HepG2 (cell line): ENCODE measurements around the gene SRCIN1. TPM values are rescaled to one million over a fixed set of nuclear protein-coding genes. Genes with fewer than 3 reads are reported as not detected.

Experiments
- ARNT ChIP-seq: fragments of 450-650 bp; IDR thresholded peaks from 2 replicates; pipeline ENCODE4 v1.6.1; 2017
- ARNT2 ChIP-seq: sonication (generic); formaldehyde crosslinking; IDR thresholded peaks from 2 replicates; pipeline ENCODE4 v1.8.0; 2022; ENCODE audit warnings: mild to moderate bottlenecking, low read depth, missing genetic modification reagents, moderate library complexity
- HDAC2 ChIP-seq: sonication (generic); formaldehyde crosslinking; IDR thresholded peaks from 2 replicates; pipeline ENCODE4 v1.4.0; 2020; ENCODE audit warnings: missing genetic modification reagents
- MIER2 ChIP-seq: IDR thresholded peaks from 2 replicates; pipeline ENCODE4 v1.6.1; 2016; ENCODE audit warnings: missing biosample characterization, missing genetic modification reagents
- MYNN ChIP-seq: sonication (generic); formaldehyde crosslinking; IDR thresholded peaks from 2 replicates; pipeline ENCODE4 v1.4.0; 2020; ENCODE audit warnings: mild to moderate bottlenecking, low read depth, missing genetic modification reagents
- NFE2L1 ChIP-seq: sonication (generic); formaldehyde crosslinking; IDR thresholded peaks from 2 replicates; pipeline ENCODE4 v1.4.0; 2020; ENCODE audit warnings: missing genetic modification reagents, mild to moderate bottlenecking, borderline replicate concordance
- NFIC ChIP-seq: IDR thresholded peaks from 2 replicates; pipeline ENCODE4 v1.6.1; 2012; ENCODE audit warnings: mild to moderate bottlenecking, low read length, inconsistent platforms
- RCOR2 ChIP-seq: IDR thresholded peaks from 2 replicates; pipeline ENCODE4 v1.6.1; 2016; ENCODE audit warnings: missing biosample characterization, missing genetic modification reagents
- XRCC5 ChIP-seq: fragments of 200-400 bp; formaldehyde crosslinking; optimal IDR thresholded peaks from 2 replicates; pipeline ENCODE3; 2017; ENCODE audit warnings: mild to moderate bottlenecking, low read length
- ZFP37 ChIP-seq: sonication (generic); formaldehyde crosslinking; IDR thresholded peaks from 2 replicates; pipeline ENCODE4 v1.4.0; 2020; ENCODE audit warnings: missing genetic modification reagents, borderline replicate concordance
- ZKSCAN5 ChIP-seq: sonication (generic); formaldehyde crosslinking; IDR thresholded peaks from 2 replicates; pipeline ENCODE4 v1.5.1; 2020; ENCODE audit warnings: mild to moderate bottlenecking, missing genetic modification reagents
- ZNF260 ChIP-seq: sonication (generic); formaldehyde crosslinking; IDR thresholded peaks from 2 replicates; pipeline ENCODE4 v1.4.0; 2020; ENCODE audit warnings: missing genetic modification reagents, low read depth, mild to moderate bottlenecking, borderline replicate concordance
- ZNF331 ChIP-seq: sonication (generic); formaldehyde crosslinking; IDR thresholded peaks from 2 replicates; pipeline ENCODE4 v1.4.0; 2020; ENCODE audit warnings: missing genetic modification reagents
- ZNF337 ChIP-seq: sonication (generic); formaldehyde crosslinking; IDR thresholded peaks from 2 replicates; pipeline ENCODE4 v1.5.1; 2020; ENCODE audit warnings: missing genetic modification reagents, low read depth, mild to moderate bottlenecking, borderline replicate concordance
- ZNF788 ChIP-seq: sonication (generic); formaldehyde crosslinking; IDR thresholded peaks from 2 replicates; pipeline ENCODE4 v1.5.0; 2020; ENCODE audit warnings: mild to moderate bottlenecking, missing genetic modification reagents, borderline replicate concordance
- polyA plus RNA-seq, 8 experiments: library from polyadenylated mRNA; depleted of rRNA in 3 of 8; stranded (reverse) in 7 of 8; unstranded in 1 of 8; fragments of >200 nt; fragmentation: Illumina TruSeq in 4 of 8; extraction: Trizol in 4 of 8; gene quantifications; 2 replicates each; pipeline versions ENCODE4 v1.2.1 to v1.2.3, GENCODE V29; 2011 to 2016; ENCODE audit warnings: low read depth in 4 of 8, missing spikeins in 1 of 8, mixed read lengths in 1 of 8; ENCODE audit not compliant: insufficient read depth in 1 of 8
- total RNA-seq, 5 experiments: library from RNA; depleted of rRNA; stranded (reverse); fragments of >200 nt; fragmentation: Illumina TruSeq; extraction: Trizol; gene quantifications; 2 replicates each; pipeline ENCODE4 v1.2.3, GENCODE V29; 2016; ENCODE audit warnings: low read depth in 1 of 5
- TF ChIP-seq, protein P1 (sequence below): sonication (generic); formaldehyde crosslinking; IDR thresholded peaks from 2 replicates; pipeline ENCODE4 v1.8.0; 2022; ENCODE audit warnings: missing genetic modification reagents, mild to moderate bottlenecking, inconsistent platforms, borderline replicate concordance
- TF ChIP-seq, protein P2 (sequence below), 2 experiments: sonication (generic) in 1 of 2; formaldehyde crosslinking in 1 of 2; IDR thresholded peaks; 2 replicates each; pipeline versions ENCODE4 v1.6.1 to v1.9.0; 2014 to 2022; ENCODE audit warnings: antibody characterized with exemption in 1 of 2, borderline replicate concordance in 1 of 2, inconsistent platforms in 1 of 2, low read depth in 1 of 2, missing genetic modification reagents in 1 of 2
- TF ChIP-seq, protein P3 (sequence below): IDR thresholded peaks from 2 replicates; pipeline ENCODE4 v1.6.1; 2018; ENCODE audit warnings: missing genetic modification reagents
- TF ChIP-seq, protein P4 (sequence below): sonication (generic); formaldehyde crosslinking; IDR thresholded peaks from 2 replicates; pipeline ENCODE4 v1.5.0; 2020; ENCODE audit warnings: missing genetic modification reagents

The SRCIN1 gene
- total and polyA plus RNA-seq, 2 of the 13 experiments (the other 11 are each of a cell fraction or from before 2014, with no cell fraction given): 1.2 to 9.6 TPM

DNA sequence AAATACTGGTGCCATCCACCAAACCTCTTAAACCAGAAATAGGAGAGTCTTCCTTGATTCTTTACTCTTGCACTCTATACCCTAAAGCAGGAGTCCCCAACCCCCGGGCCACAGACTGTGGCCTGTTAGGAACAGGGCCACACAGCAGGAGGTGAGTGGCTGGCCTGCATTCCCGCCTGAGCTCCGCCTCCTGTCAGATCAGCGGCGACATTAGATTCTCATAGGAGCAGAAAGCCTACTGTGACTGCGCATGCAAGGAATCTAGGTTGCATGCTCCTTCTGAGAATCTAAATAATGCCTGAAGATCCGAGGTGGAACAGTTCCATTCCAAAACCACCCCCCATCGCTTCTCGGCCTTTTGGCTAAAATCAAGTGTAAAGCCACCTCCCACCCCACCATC is 30.3 kb upstream of the SRCIN1 start (continued):
- TF ChIP-seq ZNF260 (no peak), MIER2 (no peak), ZNF337 (no peak), ZKSCAN5 (CRISPR knock-in tag) (peak; percentile 85), HDAC2 (CRISPR knock-in tag) (no peak), XRCC5 (no peak), NFIC (no peak), RCOR2 (CRISPR knock-in tag) (no peak), MYNN (no peak), ZNF331 (CRISPR knock-in tag) (0 out of 2 replicates have a peak, but pooled peaks have one; percentile 9), ZFP37 (CRISPR knock-in tag) (no peak), NFE2L1 (CRISPR knock-in tag) (no peak), ARNT (no peak), ARNT2 (CRISPR knock-in tag) (0 out of 2 replicates have a peak, but pooled peaks have one; percentile 31), ZNF788 (no peak)
- TF ChIP-seq, protein P1, sequence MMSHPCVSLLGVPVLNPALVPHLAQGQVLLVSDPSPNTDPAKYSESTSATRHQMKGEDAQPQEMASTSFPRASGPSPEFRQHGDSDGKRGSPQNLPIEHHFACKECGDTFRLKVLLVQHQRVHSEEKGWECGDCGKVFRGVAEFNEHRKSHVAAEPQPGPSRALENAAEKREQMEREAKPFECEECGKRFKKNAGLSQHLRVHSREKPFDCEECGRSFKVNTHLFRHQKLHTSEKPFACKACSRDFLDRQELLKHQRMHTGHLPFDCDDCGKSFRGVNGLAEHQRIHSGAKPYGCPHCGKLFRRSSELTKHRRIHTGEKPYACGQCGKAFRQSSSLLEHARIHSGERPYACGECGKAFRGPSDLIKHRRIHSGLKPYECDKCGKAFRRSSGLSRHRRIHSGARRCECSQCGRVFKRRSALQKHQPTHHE (CRISPR knock-in tag): no peak
- TF ChIP-seq, protein P2, sequence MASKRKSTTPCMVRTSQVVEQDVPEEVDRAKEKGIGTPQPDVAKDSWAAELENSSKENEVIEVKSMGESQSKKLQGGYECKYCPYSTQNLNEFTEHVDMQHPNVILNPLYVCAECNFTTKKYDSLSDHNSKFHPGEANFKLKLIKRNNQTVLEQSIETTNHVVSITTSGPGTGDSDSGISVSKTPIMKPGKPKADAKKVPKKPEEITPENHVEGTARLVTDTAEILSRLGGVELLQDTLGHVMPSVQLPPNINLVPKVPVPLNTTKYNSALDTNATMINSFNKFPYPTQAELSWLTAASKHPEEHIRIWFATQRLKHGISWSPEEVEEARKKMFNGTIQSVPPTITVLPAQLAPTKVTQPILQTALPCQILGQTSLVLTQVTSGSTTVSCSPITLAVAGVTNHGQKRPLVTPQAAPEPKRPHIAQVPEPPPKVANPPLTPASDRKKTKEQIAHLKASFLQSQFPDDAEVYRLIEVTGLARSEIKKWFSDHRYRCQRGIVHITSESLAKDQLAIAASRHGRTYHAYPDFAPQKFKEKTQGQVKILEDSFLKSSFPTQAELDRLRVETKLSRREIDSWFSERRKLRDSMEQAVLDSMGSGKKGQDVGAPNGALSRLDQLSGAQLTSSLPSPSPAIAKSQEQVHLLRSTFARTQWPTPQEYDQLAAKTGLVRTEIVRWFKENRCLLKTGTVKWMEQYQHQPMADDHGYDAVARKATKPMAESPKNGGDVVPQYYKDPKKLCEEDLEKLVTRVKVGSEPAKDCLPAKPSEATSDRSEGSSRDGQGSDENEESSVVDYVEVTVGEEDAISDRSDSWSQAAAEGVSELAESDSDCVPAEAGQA (IDR thresholded peaks at IDR 0.05; ENCODE audit: low read depth): no peak
- TF ChIP-seq, protein P2 (CRISPR knock-in tag; IDR thresholded peaks at IDR 0.05; ENCODE audit: borderline replicate concordance): no peak
- TF ChIP-seq, protein P3, sequence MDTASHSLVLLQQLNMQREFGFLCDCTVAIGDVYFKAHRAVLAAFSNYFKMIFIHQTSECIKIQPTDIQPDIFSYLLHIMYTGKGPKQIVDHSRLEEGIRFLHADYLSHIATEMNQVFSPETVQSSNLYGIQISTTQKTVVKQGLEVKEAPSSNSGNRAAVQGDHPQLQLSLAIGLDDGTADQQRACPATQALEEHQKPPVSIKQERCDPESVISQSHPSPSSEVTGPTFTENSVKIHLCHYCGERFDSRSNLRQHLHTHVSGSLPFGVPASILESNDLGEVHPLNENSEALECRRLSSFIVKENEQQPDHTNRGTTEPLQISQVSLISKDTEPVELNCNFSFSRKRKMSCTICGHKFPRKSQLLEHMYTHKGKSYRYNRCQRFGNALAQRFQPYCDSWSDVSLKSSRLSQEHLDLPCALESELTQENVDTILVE (CRISPR knock-in tag): no peak
- TF ChIP-seq, protein P4, sequence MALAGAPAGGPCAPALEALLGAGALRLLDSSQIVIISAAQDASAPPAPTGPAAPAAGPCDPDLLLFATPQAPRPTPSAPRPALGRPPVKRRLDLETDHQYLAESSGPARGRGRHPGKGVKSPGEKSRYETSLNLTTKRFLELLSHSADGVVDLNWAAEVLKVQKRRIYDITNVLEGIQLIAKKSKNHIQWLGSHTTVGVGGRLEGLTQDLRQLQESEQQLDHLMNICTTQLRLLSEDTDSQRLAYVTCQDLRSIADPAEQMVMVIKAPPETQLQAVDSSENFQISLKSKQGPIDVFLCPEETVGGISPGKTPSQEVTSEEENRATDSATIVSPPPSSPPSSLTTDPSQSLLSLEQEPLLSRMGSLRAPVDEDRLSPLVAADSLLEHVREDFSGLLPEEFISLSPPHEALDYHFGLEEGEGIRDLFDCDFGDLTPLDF: no peak
